Fibroblast of mammary gland (primary cell): ENCODE results near the gene DZIP1.

ENCODE experiments used
- DNase-seq: peaks from one replicate; pipeline ENCODE4 v3.0.0-alpha.2; 2010; ENCODE audit warnings: low read depth
- H3K4me3 ChIP-seq: 2 replicates; pipeline ENCODE4 v1.5.1; 2011; ENCODE audit warnings: low read depth, mild to moderate bottlenecking, low read length, moderate library complexity; ENCODE audit not compliant: control insufficient read depth
- CTCF ChIP-seq: conservative IDR thresholded peaks from 2 replicates; pipeline ENCODE4 v1.5.1; 2011; ENCODE audit warnings: low read depth, low read length, inconsistent platforms; ENCODE audit not compliant: control insufficient read depth, insufficient read depth

Gene DZIP1

GRCh38 chr13:95541308-95541707 lies 103.2 kb downstream of the DZIP1 start:
- DNase-seq = no peak
- no peak for TF ChIP-seq CTCF
- no peak overlapping the region for H3K4me3 ChIP-seq

- no peak for DNase-seq
- no peak overlapping the region for H3K4me3 ChIP-seq
- no peak for TF ChIP-seq CTCF
These were observed 103.6 kb downstream of the DZIP1 start for GRCh38 chr13:95540888-95541287.

- DNase-seq = peak; percentile 47
These were observed 107.8 kb downstream of the DZIP1 start for GRCh38 chr13:95536632-95537241.

GRCh38 chr13:95535243-95535642 lies 109.3 kb downstream of the DZIP1 start:
- DNase-seq = peak; percentile 91
- H3K4me3 ChIP-seq = no peak overlapping the region
- no peak for TF ChIP-seq CTCF

More at GRCh38 chr13:95536632-95537241, 107.8 kb downstream of the DZIP1 start:
- no peak overlapping the region for H3K4me3 ChIP-seq
- TF ChIP-seq CTCF = peak; percentile 40

GRCh38 chr13:95533545-95534160 lies 110.9 kb downstream of the DZIP1 start:
- H3K4me3 ChIP-seq = no peak overlapping the region
- no peak for TF ChIP-seq CTCF
- DNase-seq = no peak

GRCh38 chr13:95530178-95530577 lies 114.3 kb downstream of the DZIP1 start:
- DNase-seq = peak; percentile 20
- H3K4me3 ChIP-seq = no peak overlapping the region
- no peak for TF ChIP-seq CTCF
